Gastroesophageal sphincter (tissue), 3 donors: ENCODE results near the gene ASPRV1.

ENCODE experiments used
- EP300 ChIP-seq: sonication (generic); formaldehyde crosslinking; IDR thresholded peaks from one replicate; pipeline ENCODE4 v1.6.1; 2017; ENCODE audit warnings: antibody characterized with exemption, mild to moderate bottlenecking
- POLR2A ChIP-seq, 2 donors: fragments of 450-650 bp; IDR thresholded peaks; one replicate each; pipeline ENCODE4 v1.6.1; 2017; ENCODE audit warnings: antibody characterized with exemption in 2 of 2, mild to moderate bottlenecking in 2 of 2, moderate library complexity in 1 of 2
- POLR2AphosphoS5 ChIP-seq: sonication (generic); formaldehyde crosslinking; IDR thresholded peaks from one replicate; pipeline ENCODE4 v1.6.1; 2017; ENCODE audit warnings: antibody characterized with exemption
- TF ChIP-seq, protein P1 (sequence below), 4 experiments: fragments of 200-600 bp in 2 of 4; fragments of 450-650 bp in 2 of 4; sonication (generic) in 1 of 4; IDR thresholded peaks; one replicate each; pipeline ENCODE4 v1.5.1; 2017 to 2019; ENCODE audit warnings: antibody characterized with exemption in 4 of 4, mild to moderate bottlenecking in 2 of 4, moderate library complexity in 2 of 4

- TF ChIP-seq POLR2A (IDR thresholded peaks at IDR 0.05), result no peak
- TF ChIP-seq, protein P1, sequence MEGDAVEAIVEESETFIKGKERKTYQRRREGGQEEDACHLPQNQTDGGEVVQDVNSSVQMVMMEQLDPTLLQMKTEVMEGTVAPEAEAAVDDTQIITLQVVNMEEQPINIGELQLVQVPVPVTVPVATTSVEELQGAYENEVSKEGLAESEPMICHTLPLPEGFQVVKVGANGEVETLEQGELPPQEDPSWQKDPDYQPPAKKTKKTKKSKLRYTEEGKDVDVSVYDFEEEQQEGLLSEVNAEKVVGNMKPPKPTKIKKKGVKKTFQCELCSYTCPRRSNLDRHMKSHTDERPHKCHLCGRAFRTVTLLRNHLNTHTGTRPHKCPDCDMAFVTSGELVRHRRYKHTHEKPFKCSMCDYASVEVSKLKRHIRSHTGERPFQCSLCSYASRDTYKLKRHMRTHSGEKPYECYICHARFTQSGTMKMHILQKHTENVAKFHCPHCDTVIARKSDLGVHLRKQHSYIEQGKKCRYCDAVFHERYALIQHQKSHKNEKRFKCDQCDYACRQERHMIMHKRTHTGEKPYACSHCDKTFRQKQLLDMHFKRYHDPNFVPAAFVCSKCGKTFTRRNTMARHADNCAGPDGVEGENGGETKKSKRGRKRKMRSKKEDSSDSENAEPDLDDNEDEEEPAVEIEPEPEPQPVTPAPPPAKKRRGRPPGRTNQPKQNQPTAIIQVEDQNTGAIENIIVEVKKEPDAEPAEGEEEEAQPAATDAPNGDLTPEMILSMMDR (IDR thresholded peaks at IDR 0.05), result no peak
- no peak for TF ChIP-seq POLR2AphosphoS5
- TF ChIP-seq EP300, result no peak
Observed at GRCh38 chr2:70006447-70006784, 45.0 kb upstream of the ASPRV1 start.
